GM10266 (cell line): Measurements from ENCODE around the gene HDAC5.

ENCODE experiments used
- DNase-seq: peaks from one replicate; pipeline ENCODE4 v3.0.0; 2012; ENCODE audit errors: extremely low spot score
- TF ChIP-seq, protein P1 (sequence below): IDR thresholded peaks from 2 replicates; pipeline ENCODE4 v1.5.1; 2012; ENCODE audit warnings: mild to moderate bottlenecking, low read depth; ENCODE audit not compliant: control insufficient read depth, insufficient read depth; ENCODE audit errors: missing control alignments

Gene HDAC5

DNA sequence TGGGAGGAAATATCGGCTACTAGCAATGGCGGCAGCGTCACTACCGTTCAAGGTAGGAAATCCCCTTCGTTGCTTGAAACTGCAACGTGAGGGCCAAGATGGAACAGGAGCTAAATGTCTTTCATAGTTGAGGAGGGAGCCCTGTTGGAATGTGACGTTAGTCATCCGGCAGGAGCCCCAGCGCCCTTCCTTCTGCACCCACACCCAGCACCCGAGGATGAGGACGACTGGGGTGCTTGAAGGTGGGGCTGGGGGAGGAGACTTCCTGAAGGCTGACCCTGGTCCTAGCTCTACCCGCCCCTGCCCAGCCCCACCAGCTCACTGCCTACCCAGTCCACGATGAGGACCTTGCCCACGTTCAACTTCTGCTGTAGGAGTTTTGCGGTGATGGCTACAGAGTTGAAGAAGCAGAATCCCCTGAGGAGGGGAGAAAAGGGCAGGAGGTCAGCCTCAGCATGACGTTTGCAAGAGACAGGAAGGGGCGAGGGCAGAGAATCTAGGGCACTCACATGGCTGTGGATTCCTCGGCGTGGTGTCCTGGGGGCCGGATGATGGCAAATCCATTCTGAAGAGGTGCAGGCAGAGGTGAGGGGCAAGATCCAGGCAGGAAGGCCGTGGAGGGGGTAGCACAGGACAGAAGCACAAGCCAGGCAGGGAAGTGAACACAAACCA lies 41.0 kb downstream of the HDAC5 start:
- TF ChIP-seq, protein P1, sequence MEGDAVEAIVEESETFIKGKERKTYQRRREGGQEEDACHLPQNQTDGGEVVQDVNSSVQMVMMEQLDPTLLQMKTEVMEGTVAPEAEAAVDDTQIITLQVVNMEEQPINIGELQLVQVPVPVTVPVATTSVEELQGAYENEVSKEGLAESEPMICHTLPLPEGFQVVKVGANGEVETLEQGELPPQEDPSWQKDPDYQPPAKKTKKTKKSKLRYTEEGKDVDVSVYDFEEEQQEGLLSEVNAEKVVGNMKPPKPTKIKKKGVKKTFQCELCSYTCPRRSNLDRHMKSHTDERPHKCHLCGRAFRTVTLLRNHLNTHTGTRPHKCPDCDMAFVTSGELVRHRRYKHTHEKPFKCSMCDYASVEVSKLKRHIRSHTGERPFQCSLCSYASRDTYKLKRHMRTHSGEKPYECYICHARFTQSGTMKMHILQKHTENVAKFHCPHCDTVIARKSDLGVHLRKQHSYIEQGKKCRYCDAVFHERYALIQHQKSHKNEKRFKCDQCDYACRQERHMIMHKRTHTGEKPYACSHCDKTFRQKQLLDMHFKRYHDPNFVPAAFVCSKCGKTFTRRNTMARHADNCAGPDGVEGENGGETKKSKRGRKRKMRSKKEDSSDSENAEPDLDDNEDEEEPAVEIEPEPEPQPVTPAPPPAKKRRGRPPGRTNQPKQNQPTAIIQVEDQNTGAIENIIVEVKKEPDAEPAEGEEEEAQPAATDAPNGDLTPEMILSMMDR: no peak
- DNase-seq: no peak

DNA sequence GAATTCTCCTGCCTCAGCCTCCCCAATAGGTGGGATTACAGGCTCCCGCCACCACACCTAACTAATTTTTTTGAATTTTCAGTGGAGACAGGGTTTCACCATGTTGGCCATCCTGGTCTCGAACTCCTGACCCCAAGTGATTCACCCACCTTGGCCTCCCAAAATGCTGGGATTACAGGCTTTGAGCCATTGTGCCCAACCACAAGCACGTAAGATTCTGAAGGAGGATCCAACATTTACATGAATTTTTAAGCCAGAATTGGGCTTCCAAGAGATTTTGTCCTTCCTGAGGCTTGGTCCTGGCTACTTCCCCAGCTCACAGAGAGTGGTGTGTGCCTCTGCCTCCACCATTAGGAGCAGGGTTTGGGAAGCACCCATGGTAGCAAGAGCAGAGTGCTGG lies 41.8 kb downstream of the HDAC5 start:
- no peak for DNase-seq
- TF ChIP-seq, protein P1: no peak

- no peak for DNase-seq
- TF ChIP-seq, protein P1: no peak
Measured at GRCh38 chr17:44079877-44080821, 43.3 kb downstream of the HDAC5 start.

- TF ChIP-seq, protein P1: no peak
- no peak for DNase-seq
Measured at GRCh38 chr17:44078412-44078811, 45.0 kb downstream of the HDAC5 start.

- TF ChIP-seq, protein P1: no peak
- DNase-seq: no peak
Measured at GRCh38 chr17:44077595-44077909, 45.9 kb downstream of the HDAC5 start.

- no peak for DNase-seq
- TF ChIP-seq, protein P1: no peak
Measured at GRCh38 chr17:44076716-44077594, 46.5 kb downstream of the HDAC5 start.
